Nucleus accumbens (tissue), 56 donors: ENCODE data around the gene BEGAIN.

Experiments used
- DNase-seq, 56 donors: peaks; one replicate each; lab custom pipeline; 2025; lab: John Stamatoyannopoulos, UW

The BEGAIN gene

GRCh38 chr14:100617410-100618317, 30.4 kb upstream of the BEGAIN start:
- peak in 54 of 56 donors; percentile 28 to 84 (median 67) for DNase-seq

DNA sequence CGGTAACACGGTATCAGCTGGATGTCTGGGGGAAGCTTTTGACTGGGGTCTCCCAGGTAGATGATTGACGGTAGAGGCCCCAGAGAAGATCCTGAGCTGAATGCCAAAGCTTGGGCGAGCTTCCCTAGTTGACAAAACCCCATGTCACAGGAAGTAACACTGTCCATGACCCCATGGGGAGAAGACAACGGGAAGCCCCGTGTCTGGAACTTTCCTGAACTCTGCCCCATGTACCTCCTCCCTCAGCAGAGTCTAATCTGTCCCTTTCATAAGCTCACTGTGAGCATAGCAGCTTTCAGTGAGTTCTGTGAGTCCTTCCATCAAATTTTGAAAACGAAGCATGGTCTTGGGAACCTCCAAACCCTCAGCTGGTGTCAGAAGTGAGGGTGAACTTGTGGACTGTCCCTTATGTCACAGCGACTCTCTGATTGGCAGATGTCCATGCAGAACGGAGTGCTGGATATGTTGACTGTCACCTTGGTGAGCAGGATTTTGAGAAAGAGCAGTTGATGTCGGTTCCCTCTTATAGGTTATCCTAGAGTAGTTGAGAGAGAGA, 29.7 kb upstream of the BEGAIN start:
- no peak for DNase-seq

GRCh38 chr14:100615736-100616695, 28.8 kb upstream of the BEGAIN start:
- peak in 1 of 56 donors; percentile 20 for DNase-seq

- no peak for DNase-seq
Measured at GRCh38 chr14:100614803-100615202, 27.6 kb upstream of the BEGAIN start.

DNA sequence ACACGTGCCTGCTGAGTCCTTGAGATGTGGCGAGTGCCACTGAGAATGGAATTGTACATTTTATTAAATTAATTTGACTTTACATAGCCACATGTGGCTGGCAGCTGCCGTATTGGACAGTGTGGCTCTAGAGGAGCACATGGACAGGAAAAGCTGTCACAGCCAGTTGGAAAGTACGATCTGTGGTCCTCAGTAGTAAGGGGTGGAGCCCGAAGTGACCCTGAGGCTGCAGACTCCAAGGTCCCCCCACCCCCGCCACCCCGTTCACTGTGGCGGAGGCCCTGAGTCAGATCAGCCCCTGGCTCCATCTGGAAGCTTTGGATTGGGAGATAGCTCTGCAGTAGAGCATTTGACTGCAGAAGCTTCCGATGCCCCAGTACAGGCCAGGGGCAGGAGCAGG, 25.8 kb upstream of the BEGAIN start:
- no peak for DNase-seq

- no peak for DNase-seq
Measured at GRCh38 chr14:100611811-100612480, 24.7 kb upstream of the BEGAIN start.

- DNase-seq: no peak
Measured at GRCh38 chr14:100610511-100611217, 23.4 kb upstream of the BEGAIN start.

DNA sequence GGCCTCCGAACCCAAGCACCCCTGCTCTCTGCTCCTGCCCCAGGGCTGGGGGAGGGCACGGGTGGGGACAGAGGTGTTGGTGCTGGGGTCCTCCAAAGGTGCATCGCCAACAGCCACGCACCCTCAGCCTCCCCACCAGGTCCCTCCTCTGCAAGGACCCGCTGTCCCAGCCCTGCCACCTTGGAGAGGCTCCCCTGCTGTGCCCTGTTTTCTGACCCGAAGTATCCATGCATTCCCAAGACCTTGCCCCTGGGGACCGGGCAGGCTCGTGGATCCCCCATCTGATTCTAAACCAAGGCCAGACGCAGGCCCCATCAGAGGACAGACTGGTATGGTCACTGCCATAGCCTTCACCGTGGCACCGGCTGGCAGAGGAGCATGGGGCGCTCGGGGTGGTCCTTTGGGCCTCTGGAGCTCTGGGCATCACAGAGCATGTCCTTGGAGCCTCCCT, 22.7 kb upstream of the BEGAIN start:
- DNase-seq: no peak

DNA sequence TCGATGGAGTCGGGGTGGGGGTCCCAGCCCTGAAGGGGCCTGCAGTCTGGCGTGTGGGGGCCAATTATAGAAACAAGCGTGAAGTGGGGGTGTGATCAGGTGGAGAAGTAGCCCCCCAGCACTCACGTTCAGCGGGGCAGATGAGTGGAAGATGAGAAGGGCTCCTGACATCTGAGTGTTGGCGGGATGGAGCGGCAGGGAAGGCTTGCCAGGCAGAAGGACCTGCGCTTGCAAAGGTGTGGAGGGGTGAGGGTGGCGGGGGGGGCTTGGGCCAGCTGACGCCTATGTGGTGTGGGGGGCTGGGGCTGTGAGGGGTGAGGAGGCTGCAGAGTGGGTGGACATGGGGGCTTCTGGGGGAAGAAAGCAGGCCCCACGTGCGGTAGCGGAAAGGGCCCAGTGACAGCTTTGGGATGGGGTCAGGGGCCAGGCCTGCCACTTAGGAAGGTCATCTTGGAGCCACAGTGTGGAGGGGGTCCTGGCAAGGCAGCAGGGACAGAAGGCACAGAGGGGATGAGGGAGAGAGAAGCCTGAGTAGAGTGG, 22.2 kb upstream of the BEGAIN start:
- DNase-seq: no peak

DNA sequence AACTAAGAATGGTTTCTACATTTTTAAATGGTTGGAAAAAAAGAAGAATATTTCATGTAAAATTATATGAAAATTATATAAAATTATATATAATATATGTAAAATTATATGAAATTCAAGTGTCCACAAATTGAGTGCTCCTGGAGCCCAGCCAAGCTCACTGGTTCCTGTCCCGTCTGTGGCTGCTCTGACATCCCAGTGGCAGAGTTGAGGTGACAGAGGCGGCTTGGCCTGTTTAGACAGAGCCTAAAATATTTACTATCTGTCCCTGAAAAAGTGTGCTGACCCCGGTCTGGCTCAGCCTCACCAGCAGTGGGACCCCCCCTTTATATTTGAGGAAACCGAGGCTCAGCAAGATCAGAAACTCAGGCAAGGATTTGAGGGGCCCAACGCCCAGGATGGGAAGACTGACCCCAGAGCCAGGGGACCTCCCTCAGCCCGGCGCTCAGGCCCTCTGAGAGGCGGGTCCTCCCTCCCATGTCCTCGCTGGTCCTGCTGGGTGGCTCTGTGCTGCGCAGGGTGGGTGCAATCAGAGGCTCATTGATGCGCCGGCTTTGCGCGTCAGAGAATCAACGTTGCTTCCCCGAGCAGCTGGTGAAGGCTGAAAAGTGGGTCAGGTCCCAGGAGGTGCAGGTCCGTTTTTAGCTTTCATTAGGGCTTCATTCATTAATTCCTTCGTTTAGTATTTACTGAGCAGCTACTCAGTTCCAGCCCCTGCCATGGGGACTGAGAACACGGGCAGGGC, 21.5 kb upstream of the BEGAIN start:
- DNase-seq: no peak

GRCh38 chr14:100608064-100608463, 20.8 kb upstream of the BEGAIN start:
- DNase-seq: no peak

- DNase-seq: no peak
Measured at GRCh38 chr14:100607611-100607956, 20.4 kb upstream of the BEGAIN start.

- DNase-seq: no peak
Measured at GRCh38 chr14:100606687-100607610, 19.7 kb upstream of the BEGAIN start.

- peak in 14 of 56 donors; percentile 13 to 65 (median 36) for DNase-seq
Measured at GRCh38 chr14:100605706-100606686, 18.8 kb upstream of the BEGAIN start.

DNA sequence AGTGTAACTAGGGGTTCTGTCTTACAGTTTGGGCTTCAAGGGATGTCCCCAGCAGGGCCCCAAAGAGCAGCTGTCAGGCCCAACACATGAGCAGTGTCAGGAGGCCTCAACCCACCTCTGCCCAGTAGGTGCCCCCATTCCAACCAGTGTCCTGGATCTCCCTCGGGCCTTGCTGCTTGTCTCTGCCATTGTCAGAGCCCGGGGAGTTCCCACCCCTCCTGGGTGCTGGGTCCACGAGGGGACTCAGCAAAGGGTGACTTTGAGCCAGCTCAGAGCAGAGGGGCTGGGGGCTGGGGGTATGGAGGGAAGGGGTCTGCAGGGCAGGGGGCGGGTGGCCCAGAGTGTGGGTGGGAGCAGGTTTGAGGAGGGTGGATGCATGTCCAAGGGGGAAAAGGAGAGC, 18.0 kb upstream of the BEGAIN start:
- no peak for DNase-seq

- no peak for DNase-seq
Measured at GRCh38 chr14:100604709-100605108, 17.5 kb upstream of the BEGAIN start.
